HG02943 (cell line): ENCODE results near the gene CRIM1.

ENCODE experiments used
- ATAC-seq: cut with Tn5 transposase; IDR thresholded peaks from one replicate; pipeline ENCODE4 v1.9.1; 2021; ENCODE audit warnings: mild to moderate bottlenecking, low read depth, moderate library complexity; ENCODE audit not compliant: unreplicated experiment

CRIM1 gene

DNA sequence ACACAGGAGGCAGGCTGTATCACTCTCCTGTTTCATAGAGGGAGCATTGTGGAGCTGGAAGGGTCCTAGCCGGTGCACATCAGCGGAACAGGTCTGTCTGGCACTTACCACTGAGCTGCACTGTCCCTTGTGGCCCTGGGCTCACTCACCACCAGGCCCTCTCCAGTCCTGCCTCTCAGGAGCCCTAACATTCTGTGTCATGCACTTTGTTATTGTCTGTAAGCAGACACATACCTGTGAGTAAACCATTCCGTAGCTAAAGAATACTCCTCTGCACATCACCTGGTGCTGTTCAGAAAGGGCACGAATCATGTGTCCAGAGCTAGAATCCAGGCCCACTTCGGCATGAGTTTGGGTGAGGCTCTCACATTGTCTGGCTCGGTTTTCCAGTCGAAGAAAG is 93.6 kb downstream of the CRIM1 start:
- ATAC-seq, result no peak

- no peak for ATAC-seq
These were observed 94.4 kb downstream of the CRIM1 start for GRCh38 chr2:36449943-36450392.

GRCh38 chr2:36450466-36451196 is 95.1 kb downstream of the CRIM1 start:
- ATAC-seq, result no peak

DNA sequence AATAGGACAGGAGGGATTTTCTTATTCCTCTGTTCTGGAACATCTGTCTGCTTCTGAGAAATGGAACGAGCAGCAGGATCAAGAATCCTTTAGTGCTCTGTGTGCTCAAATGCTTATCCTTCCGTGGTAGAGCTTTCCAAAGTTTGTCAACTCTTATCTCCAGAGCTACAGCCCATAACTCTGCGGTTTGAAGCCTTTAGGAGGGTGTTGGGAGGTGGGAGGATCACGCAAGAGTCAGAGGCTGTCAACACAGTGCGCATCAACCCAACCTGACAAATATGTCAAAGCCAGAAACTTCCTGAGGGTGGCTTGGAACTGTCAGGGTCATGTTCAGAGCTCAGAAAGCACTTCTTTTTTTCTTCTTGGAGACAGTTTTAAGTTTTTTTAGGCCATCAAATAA is 95.9 kb downstream of the CRIM1 start:
- ATAC-seq, result no peak

GRCh38 chr2:36452260-36452659 is 96.7 kb downstream of the CRIM1 start:
- ATAC-seq, result no peak

DNA sequence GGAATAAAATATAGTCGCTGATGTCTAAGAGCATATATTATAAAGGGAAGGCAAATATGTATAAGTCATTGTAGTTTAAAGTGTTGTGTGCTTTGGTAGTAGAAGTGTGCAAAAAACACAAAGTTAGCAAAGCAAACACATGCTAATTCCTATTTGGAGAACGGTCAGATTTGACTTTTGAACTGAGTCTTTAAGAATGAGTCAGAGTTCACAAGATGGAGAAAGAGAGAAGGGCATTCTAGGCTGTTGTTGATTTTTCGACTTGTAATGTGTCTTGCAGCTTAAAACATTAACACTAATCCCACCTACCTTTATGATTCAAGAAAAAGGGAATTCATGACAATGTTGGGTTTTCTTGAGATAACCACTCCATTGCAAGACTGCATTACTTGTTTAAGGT is 98.1 kb downstream of the CRIM1 start:
- no peak for ATAC-seq

DNA sequence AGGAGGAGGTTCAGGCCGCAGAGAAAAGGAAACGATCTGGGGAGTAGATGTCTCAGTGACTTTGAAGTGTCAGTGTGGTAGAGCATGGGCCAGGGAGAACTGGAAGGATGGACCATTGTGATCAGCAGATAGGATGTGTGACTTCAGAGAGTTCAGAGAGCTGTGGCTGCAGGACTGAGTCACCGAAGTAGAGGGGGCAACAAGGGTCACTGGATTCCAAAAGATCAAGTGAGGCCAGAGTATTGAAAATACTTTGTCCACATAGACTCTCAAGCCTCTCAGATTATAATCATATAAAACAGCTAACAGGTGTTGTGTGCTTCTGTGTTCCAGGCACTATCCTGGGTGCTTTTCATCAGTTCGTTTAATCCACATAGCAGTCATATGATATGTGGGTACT is 99.4 kb downstream of the CRIM1 start:
- no peak for ATAC-seq

DNA sequence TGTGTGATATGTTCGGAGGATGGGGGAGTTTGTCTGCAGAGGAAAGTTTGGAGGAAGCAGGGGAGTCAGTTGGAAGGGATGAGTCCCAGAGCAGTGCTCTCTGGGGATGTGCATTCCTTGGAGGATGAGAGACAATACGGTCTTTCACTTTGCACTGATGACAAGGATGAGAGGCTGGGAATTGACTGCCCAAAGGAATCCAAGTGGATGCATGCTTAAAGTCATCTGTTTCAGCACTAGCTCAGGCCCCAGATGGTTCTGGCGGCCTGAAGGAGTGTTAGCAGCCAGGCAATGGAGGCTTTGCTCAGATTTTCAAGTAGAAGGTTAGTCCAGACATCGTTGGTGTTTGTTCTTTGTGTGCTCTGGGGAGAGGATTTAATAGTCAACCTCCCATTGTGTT is 100.2 kb downstream of the CRIM1 start:
- ATAC-seq, result no peak

DNA sequence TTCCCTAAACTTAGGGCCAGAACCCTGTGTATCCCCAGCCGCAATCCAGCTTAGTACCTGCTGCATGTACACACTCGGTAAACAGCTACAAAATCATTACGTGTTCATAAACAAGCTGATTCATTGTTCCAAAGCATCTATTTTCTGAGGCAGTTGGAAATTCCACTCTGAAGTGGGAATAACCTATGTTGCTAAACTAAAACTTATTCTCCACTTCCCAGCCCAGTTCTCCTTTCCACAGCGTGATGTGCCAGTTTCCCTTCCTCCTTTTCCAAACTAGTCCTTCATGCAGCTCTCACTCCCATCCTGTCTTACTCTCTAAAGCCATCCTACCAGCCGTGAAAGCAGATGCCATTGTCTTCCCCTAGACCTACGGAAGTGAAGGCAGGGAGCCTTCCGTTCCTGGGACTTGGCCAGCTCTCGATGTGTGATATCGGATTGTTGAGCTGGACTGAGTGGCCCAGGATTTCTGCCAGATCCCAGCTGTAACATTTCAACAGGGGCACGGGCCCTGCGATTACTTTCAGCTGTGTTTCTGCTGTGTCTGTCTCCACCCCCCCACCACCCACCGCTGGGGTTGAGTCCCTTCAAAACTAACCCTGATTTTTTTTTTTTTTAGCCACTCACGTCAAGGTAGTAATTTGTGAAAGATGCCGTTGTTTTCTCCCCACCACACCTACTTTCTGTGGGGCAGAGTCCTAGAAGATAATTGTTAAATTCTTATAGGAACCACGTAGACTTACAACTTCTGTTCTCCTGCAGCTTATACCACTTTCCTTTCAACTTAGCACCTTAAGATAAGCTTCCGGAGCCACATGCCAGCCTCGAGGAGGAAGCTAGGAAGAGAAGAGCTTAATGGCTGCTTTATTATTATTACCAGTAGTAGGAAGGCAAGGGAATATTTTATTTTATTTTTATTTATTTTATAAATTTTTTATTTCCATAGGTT is 100.9 kb downstream of the CRIM1 start:
- ATAC-seq, result no peak

DNA sequence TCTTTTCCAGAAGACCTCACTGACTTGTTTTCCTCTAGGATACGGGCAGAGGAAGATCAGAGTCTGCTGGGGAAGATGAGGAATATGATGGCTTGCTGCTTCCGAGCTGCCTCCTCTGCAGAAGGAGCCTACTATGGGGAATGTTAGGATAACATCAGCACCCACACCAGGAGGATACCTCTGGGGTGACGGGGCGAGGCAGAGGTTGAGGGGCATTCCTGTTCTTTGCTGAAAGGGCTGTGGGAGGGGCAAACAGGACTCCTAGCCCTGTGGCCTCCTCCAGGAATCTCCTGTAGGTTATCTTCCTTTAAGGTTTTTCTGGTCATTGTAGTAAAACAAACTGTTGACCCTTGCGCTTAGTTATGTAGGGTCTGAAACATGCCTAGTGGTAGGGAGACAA is 102.5 kb downstream of the CRIM1 start:
- ATAC-seq, result no peak

GRCh38 chr2:36459725-36460137 is 104.2 kb downstream of the CRIM1 start:
- no peak for ATAC-seq

DNA sequence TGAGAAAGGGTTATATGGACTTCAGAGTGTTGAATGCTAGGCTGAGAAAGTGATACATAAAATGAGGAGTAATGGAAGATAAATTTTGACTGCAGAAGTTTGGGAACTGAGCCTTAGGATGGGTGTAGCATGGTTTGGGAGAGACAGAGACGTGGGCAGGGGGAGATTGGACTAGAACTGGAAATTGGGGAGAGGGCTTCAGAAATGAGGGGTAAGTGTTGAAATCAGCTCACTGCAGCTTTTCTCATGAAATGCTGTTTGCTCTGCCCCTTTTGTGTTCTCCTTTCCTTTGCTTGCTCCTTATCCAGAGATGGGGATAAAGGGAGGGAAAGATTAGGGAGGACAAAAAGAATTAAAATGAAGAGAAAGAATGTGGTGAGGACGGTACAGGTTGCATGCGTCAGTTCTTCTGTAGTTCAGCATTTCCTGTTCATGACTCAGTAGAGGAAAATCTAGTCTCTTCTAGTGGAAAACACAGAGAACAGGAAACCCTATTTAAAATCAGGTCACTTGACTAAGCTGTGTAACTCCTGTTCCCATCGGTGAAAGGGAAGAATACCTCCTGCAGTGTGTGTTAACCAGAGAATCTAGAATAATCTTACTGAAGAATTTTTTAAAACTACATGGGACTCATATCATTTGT is 105.6 kb downstream of the CRIM1 start:
- ATAC-seq, result no peak

- ATAC-seq, result no peak
These were observed 106.8 kb downstream of the CRIM1 start for GRCh38 chr2:36462311-36462935.

- ATAC-seq, result no peak
These were observed 107.8 kb downstream of the CRIM1 start for GRCh38 chr2:36463365-36463764.

DNA sequence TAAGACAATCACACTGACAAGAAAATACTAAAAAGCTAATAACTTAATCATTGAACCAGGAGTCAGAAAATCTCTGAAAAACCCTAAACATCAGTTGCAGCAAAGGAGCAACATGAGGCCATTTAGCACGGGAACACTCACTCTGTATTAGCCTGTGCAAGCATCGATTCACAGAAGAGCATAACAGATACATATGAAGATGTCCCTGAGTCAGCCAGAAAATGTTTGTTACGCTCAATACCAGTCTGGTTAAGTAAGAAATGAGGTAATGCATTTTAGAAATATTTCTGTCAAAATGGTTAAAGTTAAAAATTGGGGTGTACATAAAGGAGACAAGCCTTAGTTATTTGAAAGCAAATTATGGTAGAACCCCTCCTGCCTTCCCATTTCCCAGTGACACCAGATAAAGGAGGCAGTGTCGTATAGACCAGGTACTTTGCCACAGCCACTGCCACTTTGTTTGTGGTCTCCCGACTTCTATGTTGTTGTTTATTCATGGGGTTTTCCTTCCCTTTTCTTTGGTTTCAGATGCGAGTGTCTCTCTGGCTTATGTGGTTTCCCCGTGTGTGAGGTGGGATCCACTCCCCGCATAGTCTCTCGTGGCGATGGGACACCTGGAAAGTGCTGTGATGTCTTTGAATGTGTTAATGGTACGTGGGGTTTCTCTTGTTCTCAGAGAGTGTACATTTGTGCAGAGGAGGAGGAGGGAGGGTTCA is 108.6 kb downstream of the CRIM1 start:
- ATAC-seq, result no peak

GRCh38 chr2:36466135-36466534 is 110.6 kb downstream of the CRIM1 start:
- no peak for ATAC-seq

DNA sequence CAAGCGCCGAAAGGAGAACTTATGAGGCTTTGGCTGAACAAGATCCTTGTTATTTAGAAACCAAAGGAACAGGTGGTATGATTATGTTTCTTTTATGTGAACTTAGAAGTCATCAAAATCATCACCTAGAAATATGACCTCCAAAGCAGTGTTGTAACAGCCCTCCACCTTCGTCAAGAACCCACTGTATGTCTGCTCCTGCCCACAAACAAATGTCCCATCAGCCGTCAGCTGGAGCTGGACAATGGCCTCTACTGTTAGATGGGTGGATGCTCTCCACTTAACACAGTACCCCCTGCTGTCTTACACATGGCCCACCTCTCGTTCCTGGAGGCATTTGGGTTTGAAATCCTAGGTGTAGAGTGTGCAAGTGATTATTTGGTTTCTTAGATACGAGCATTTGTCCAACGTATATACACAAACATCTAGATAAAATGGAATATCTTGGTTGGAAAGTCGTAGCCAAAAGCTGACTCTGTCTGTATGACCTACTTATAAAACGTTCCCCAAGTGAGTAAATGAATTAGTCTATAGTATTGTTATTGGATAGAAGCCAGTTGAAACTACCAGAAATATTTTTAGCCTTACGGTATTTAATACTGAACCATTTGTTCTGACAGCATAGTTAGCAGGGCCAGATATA is 113.0 kb downstream of the CRIM1 start:
- ATAC-seq, result no peak

DNA sequence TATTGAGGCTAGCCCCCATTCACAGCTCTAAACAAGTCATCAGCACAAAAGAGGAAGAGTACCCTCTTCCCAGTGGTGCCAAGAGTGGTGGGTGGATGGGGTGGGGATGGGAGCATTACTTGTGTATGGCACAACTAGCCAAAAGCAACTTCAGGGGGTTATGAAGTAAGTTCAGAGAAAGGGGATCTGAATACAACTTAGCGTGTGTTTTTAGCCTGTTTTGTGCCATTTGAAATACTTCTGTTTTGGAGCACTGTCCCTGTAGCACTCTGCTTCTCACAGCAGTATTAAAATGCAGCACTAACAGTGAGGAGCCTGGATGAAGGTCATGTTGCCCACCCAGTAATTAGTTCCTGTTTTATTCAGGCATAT is 113.5 kb downstream of the CRIM1 start:
- ATAC-seq, result no peak

- ATAC-seq, result no peak
These were observed 114.1 kb downstream of the CRIM1 start for GRCh38 chr2:36469710-36470109.

DNA sequence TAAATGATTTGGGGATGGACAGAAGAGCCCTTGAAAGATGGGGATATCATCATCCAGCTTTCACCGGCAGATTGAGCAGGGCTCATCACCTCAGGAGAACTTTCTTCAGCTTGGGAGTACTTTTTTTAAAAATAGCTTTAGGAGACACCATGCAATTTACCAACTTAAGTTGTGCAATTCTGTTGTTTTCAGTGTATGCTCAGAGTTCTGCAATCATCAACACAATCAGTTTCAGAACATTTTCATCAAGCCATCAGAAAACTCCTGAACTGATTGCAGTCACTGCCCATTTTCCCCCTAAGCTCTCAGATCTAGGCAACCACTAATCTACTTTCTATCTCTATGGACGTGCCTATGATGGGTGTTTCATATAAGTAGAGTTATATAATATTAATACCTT is 117.7 kb downstream of the CRIM1 start:
- no peak for ATAC-seq
